ENCODE data around the gene VASH1.

The VASH1 gene

GRCh38 chr14:76771437-76771980 is 10.2 kb downstream of the VASH1 start:
- Histone ChIP-seq H3K27ac (ENCODE audit: insufficient read depth in 1 of 2, low read depth in 1 of 2, low read length in 2 of 2, poor library complexity in 1 of 2, severe bottlenecking in 2 of 2) (no peak overlapping the region), H3K27me3 (replicated peaks in 2 of 5; ENCODE audit: control insufficient read depth in 4 of 5, insufficient read depth in 5 of 5, low read length in 4 of 5) (no peaks in the 10 kb centered on the region), H3K9me3 (ENCODE audit: control extremely low read depth in 1 of 5, control insufficient read depth in 4 of 5, insufficient read depth in 2 of 5, low read depth in 1 of 5, low read length in 4 of 5) (no peaks in the 10 kb centered on the region), H3K36me3 (ENCODE audit: control insufficient read depth in 4 of 4, insufficient read depth in 4 of 4, low read length in 3 of 4) (no peaks in the 10 kb centered on the region), H3K4me3 (ENCODE audit: control insufficient read depth in 1 of 7, extremely low read depth in 1 of 7, insufficient read depth in 4 of 7, low read depth in 2 of 7, low read length in 6 of 7) (no peak overlapping the region), H3K4me1 (ENCODE audit: control extremely low read depth in 1 of 4, control insufficient read depth in 4 of 4, insufficient read depth in 4 of 4, low read length in 3 of 4) (peaks cover 4 to 85% (median 66%) of the 10 kb centered on the region in 4 experiments)
- WGBS (ENCODE audit: insufficient coverage) = 92% methylated on average over 6 of the region's 9 CpGs
- DNase-seq = no peak
- ChIA-PET CTCF (interaction anchor here (1.2 to 11.4 kb wide), 3 partner anchors 10 to 60 kb away, joined by 4 to 200 read pairs (median 125); partner anchors contain the start of gene VASH1), POLR2A (interaction anchor here (2.7 kb wide), 1 partner anchor 13 kb away, joined by 17 read pairs; no protein-coding TSS in a partner anchor)

DNA sequence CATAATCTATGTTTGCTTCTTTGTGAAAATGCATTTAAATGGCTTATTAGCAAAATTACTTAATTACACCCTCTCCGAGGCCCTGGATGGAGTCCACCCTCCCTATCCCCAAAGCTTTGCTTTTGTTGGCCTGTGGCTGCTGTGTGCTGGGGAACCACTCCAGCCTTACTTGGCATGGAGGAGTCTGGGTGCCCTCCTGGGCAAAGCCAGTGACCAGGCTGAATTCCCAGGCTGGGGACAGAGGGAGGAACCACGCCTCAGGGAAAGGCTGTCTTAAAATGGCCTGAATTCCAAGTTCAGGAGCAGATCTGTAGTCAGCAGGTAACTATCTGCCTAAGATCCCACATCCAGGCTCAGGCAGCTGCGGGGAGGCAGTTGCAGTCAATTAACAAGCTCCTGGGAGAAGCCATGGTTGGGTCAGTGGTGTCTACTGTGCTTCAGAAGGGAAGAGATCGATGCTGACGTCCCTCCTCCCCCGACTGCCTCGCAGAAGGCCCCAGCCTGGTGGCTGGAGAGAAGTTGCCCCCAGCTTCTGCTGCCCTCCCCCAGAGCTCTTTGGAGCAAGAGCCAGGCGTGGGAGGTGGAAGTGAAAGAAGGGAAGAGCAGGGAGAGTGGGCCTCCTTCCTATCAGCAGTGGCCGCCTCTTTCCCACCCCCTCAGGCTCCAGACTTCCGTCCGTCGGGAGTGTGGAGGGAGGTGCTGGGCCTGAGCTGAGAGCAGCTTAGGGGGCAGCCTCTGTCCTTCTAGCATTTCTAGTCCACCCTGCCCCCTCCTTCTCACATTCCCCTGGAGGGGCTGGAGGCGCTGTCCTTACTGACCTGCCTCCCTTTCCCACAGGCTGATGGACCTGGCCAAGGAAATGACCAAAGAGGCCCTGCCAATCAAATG is 11.3 kb downstream of the VASH1 start:
- no peaks in the 10 kb centered on the region for H3K27me3 ChIP-seq (replicated peaks in 2 of 5; ENCODE audit: control insufficient read depth in 4 of 5, insufficient read depth in 5 of 5, low read length in 4 of 5)
- H3K36me3 ChIP-seq (ENCODE audit: control insufficient read depth in 4 of 4, insufficient read depth in 4 of 4, low read length in 3 of 4) = no peaks in the 10 kb centered on the region
- ChIA-PET POLR2A (interaction anchor here (2.1 to 2.7 kb wide), 2 partner anchors 11 to 12 kb away, joined by 11 to 17 read pairs; partner anchors contain the start of gene VASH1), CTCF (interaction anchor here (0.7 to 11.4 kb wide), 7 partner anchors 10 to 298 kb away, joined by 3 to 200 read pairs (median 4); partner anchors contain the start of gene ANGEL1)
- no peak overlapping the region for H3K27ac ChIP-seq (ENCODE audit: insufficient read depth in 1 of 2, low read depth in 1 of 2, low read length in 2 of 2, poor library complexity in 1 of 2, severe bottlenecking in 2 of 2)
- H3K4me1 ChIP-seq (ENCODE audit: control extremely low read depth in 1 of 4, control insufficient read depth in 4 of 4, insufficient read depth in 4 of 4, low read length in 3 of 4) = peaks cover 4 to 89% (median 67%) of the 10 kb centered on the region in 4 experiments
- no peaks in the 10 kb centered on the region for H3K9me3 ChIP-seq (ENCODE audit: control extremely low read depth in 1 of 5, control insufficient read depth in 4 of 5, insufficient read depth in 2 of 5, low read depth in 1 of 5, low read length in 4 of 5)
- H3K4me3 ChIP-seq (ENCODE audit: control insufficient read depth in 1 of 7, extremely low read depth in 1 of 7, insufficient read depth in 4 of 7, low read depth in 2 of 7, low read length in 6 of 7) = peak overlapping the region in 2 of 7 experiments; percentile 29 to 30
- 42% methylated on average over 10 of the region's 13 CpGs for WGBS (ENCODE audit: insufficient coverage)
- no peak for DNase-seq

GRCh38 chr14:76773188-76773885 is 12.1 kb downstream of the VASH1 start:
- Histone ChIP-seq H3K36me3 (ENCODE audit: control insufficient read depth in 4 of 4, insufficient read depth in 4 of 4, low read length in 3 of 4) (peaks cover 0 to under 1% (median 0%) of the 10 kb centered on the region in 4 experiments), H3K27ac (ENCODE audit: insufficient read depth in 1 of 2, low read depth in 1 of 2, low read length in 2 of 2, poor library complexity in 1 of 2, severe bottlenecking in 2 of 2) (peak overlapping the region in 1 of 2 experiments; percentile 28), H3K27me3 (replicated peaks in 2 of 5; ENCODE audit: control insufficient read depth in 4 of 5, insufficient read depth in 5 of 5, low read length in 4 of 5) (no peaks in the 10 kb centered on the region), H3K4me1 (ENCODE audit: control extremely low read depth in 1 of 4, control insufficient read depth in 4 of 4, insufficient read depth in 4 of 4, low read length in 3 of 4) (peaks cover 4 to 81% (median 63%) of the 10 kb centered on the region in 4 experiments), H3K4me3 (ENCODE audit: control insufficient read depth in 1 of 7, extremely low read depth in 1 of 7, insufficient read depth in 4 of 7, low read depth in 2 of 7, low read length in 6 of 7) (peak overlapping the region in 4 of 7 experiments; percentile 5 to 43 (median 21)), H3K9me3 (ENCODE audit: control extremely low read depth in 1 of 5, control insufficient read depth in 4 of 5, insufficient read depth in 2 of 5, low read depth in 1 of 5, low read length in 4 of 5) (no peaks in the 10 kb centered on the region)
- WGBS (ENCODE audit: insufficient coverage) = 13% methylated on average over 5 of the region's 8 CpGs
- CTCF ChIA-PET = interaction anchor here (1.1 to 11.4 kb wide), 6 partner anchors 11 to 295 kb away, joined by 3 to 200 read pairs (median 4); partner anchors contain the start of gene ANGEL1
- DNase-seq = peak; percentile 76 to 91 (median 88)
- POLR2A ChIA-PET = interaction anchor here (0.6 to 2.7 kb wide), 3 partner anchors 11 to 50 kb away, joined by 4 to 17 read pairs (median 11); partner anchors contain the start of gene VASH1

DNA sequence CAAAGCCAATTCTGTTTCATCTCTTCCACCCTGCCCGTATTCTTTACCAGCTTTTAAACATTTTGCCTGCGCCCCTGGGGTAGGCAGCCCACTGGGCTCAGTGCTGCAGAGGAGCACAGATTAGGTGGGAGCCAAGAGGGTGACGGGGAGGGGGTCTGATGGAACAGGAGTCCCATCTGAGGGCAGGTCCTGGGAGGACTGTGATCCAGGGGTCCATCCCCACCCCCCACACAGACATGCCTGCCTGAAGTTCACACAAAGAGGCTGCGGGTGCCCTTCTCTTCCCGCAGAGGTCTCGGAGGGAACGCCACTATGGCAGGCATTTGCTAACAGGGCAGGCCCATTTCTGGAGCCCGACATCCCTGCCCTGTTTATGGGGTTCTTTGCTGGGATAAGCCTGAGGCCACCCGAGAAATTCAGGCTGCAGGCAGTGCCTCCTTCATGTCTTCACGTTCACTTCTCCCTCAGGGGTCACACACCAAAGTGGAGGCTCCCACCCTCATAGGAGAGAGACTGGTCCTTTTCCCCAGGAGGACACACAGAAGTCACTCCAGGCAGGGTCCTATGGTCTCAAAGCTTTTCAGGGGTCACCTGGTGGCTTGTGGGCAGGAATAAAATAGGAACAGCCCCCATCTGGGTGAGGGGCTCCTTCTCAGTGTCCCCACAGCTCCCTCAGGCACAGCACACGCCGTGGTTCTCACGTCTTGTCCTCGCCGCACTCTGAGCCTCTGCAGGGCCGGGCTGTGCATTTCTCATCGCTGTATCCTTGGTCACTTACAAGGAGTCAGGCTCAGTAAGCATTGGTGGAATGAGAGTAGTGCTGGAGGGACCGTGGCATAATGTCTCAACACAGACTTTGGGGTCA is 12.9 kb downstream of the VASH1 start:
- Histone ChIP-seq H3K9me3 (ENCODE audit: control extremely low read depth in 1 of 5, control insufficient read depth in 4 of 5, insufficient read depth in 2 of 5, low read depth in 1 of 5, low read length in 4 of 5) (no peaks in the 10 kb centered on the region), H3K4me1 (ENCODE audit: control extremely low read depth in 1 of 4, control insufficient read depth in 4 of 4, insufficient read depth in 4 of 4, low read length in 3 of 4) (peaks cover 4 to 73% (median 55%) of the 10 kb centered on the region in 4 experiments), H3K27ac (ENCODE audit: insufficient read depth in 1 of 2, low read depth in 1 of 2, low read length in 2 of 2, poor library complexity in 1 of 2, severe bottlenecking in 2 of 2) (peak overlapping the region in 1 of 2 experiments; percentile 28), H3K36me3 (ENCODE audit: control insufficient read depth in 4 of 4, insufficient read depth in 4 of 4, low read length in 3 of 4) (peaks cover 0 to 3% (median 0%) of the 10 kb centered on the region in 4 experiments), H3K4me3 (ENCODE audit: control insufficient read depth in 1 of 7, extremely low read depth in 1 of 7, insufficient read depth in 4 of 7, low read depth in 2 of 7, low read length in 6 of 7) (no peak overlapping the region), H3K27me3 (replicated peaks in 2 of 5; ENCODE audit: control insufficient read depth in 4 of 5, insufficient read depth in 5 of 5, low read length in 4 of 5) (no peaks in the 10 kb centered on the region)
- 97% methylated on average over 16 of the region's 18 CpGs for WGBS (ENCODE audit: insufficient coverage)
- ChIA-PET CTCF (interaction anchor here (1.1 to 11.4 kb wide), 5 partner anchors 10 to 63 kb away, joined by 3 to 200 read pairs (median 23); partner anchors contain the start of gene ANGEL1), POLR2A (interaction anchor here (0.6 to 2.7 kb wide), 3 partner anchors 10 to 51 kb away, joined by 4 to 17 read pairs (median 11); partner anchors contain the start of gene VASH1)
- DNase-seq = no peak

DNA sequence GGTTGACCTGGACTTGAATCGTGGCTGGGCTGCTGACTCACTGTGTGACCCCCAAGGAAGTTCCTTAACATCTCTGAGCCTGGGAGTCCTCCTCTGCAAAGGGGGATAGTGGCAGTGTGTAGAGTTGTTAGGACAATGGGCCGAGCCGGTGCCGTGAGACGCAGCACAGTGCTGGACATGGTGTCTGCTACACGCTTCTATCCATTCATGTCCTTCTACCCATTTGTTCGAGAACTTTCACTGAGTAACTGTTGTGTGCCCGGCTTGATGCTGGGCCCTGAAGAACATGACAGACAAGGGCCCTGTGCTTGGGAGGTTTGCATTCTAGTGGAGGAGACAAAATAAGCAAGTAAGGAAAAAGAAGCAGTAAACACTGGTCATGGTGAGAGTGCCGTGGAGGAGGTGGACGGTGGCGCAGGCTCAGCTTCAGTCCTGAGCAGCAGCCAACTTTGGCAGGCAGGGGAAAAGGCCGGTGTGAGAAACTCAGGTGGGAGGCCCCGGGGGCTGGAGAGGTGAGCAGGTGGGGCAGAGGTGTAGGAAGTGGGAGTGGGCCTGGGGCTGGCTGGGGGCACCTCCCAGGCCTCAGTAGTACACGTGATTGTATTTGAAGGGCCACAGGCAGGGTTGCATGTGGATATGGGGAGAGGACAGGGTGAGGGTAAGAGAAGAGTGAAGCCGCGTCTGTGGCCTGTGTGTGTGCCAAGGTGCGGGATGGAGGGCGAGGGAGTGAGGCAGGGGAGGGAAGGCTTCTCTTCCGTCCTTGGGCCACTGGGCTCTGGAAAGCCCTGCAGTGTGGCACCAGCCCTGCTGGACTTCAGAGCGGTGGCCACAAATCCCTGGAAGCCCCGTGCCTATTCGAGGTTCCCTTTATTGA is 13.8 kb downstream of the VASH1 start:
- Histone ChIP-seq H3K4me1 (ENCODE audit: control extremely low read depth in 1 of 4, control insufficient read depth in 4 of 4, insufficient read depth in 4 of 4, low read length in 3 of 4) (peaks cover 4 to 64% (median 50%) of the 10 kb centered on the region in 4 experiments), H3K27me3 (replicated peaks in 2 of 5; ENCODE audit: control insufficient read depth in 4 of 5, insufficient read depth in 5 of 5, low read length in 4 of 5) (no peaks in the 10 kb centered on the region), H3K4me3 (ENCODE audit: control insufficient read depth in 1 of 7, extremely low read depth in 1 of 7, insufficient read depth in 4 of 7, low read depth in 2 of 7, low read length in 6 of 7) (no peak overlapping the region), H3K27ac (ENCODE audit: insufficient read depth in 1 of 2, low read depth in 1 of 2, low read length in 2 of 2, poor library complexity in 1 of 2, severe bottlenecking in 2 of 2) (no peak overlapping the region), H3K9me3 (ENCODE audit: control extremely low read depth in 1 of 5, control insufficient read depth in 4 of 5, insufficient read depth in 2 of 5, low read depth in 1 of 5, low read length in 4 of 5) (no peaks in the 10 kb centered on the region), H3K36me3 (ENCODE audit: control insufficient read depth in 4 of 4, insufficient read depth in 4 of 4, low read length in 3 of 4) (peaks cover 0 to 5% (median 3%) of the 10 kb centered on the region in 4 experiments)
- POLR2A ChIA-PET = interaction anchor here (0.8 to 2.1 kb wide), 3 partner anchors 10 to 14 kb away, joined by 3 to 11 read pairs (median 5); partner anchors contain the start of gene VASH1
- DNase-seq = no peak
- WGBS (ENCODE audit: insufficient coverage) = 91% methylated on average over 21 of the region's 22 CpGs
- CTCF ChIA-PET = interaction anchor here (2.6 to 16.5 kb wide), 3 partner anchors 10 to 64 kb away, joined by 23 to 520 read pairs (median 125); no protein-coding TSS in a partner anchor

Measured in common myeloid progenitor, CD34-positive (primary cell).